GM04503 (cell line): Measurements from ENCODE around the gene CCR5AS.
"Not testable (repeated sequence)": the region's sequence is repeated elsewhere in the genome, so short reads cannot be mapped to it uniquely, and the experiment has no call there.

Experiments used
- DNase-seq: peaks from one replicate; pipeline ENCODE4 v3.0.0-alpha.2; 2012; ENCODE audit warnings: low read depth

Gene CCR5AS

DNA sequence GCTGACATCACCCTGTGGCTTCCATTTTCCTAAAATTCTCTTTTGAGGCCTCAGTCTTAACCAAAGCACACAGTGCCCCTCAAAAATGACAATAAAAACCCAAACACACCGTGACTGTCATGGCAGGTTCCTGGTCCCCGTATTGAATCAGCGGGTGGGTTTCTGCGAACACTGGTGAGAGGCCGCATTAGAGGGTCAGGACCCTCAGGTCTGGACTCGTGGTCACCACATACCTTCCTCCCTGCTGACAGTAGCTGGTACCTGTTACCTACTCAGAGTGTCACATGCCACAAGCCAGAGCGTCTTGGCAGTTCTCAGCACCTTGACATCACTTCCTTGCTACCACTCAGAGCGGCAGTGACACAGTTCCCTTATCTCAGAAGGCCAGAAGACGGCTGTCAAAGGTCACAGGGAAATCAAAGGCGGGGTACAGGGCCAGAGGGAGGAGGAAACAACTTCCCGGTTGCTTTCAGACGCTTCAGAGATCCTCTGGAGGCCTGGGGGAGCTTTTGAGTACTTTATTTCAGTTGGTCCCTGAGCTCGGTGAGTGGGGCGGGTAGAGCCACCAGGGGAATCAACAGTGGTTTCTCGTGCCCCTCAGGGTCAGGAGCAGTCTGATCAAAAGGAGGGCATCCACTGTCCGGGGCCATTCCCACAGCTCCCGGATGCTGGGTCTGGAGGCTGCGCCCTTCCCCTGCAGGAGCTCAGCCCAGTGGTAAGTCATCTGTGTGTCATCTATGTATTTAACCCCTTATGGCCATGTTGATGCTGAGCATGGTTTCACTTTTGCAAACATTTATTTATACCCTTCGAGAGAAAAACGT lies at the start of gene CCR5AS, which contains the start of gene CCRL2:
TSS of gene CCR5AS (minus strand) at position 279 of the 824 bp plus-strand sequence.
TSS of gene CCRL2 (plus strand) at position 472 of the 824 bp plus-strand sequence. CDS start 821 bp downstream, outside the sequence.
- no peak for DNase-seq

DNA sequence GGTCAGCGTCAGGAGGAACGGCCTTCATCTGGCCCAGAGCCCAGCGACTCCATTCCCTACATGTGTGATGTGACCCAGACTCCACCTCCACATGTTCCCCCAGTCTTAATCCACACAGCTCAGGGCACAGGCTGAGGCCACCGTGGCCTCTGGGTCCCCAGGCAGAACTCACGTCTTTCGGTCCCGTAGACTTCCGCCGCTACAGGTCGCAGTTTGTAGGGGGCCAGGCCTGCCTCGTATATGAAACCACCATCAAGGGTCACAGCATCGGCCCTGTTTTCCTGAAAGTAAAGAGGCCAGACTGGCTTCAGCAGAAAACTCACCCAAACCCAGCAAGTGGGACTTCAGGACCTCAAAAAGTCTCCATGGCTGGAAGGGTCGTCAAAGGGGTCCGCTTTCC lies 49.3 kb upstream of the CCR5AS start:
- DNase-seq, result no peak

GRCh38 chr3:46455231-46456115 lies 48.6 kb upstream of the CCR5AS start:
- DNase-seq, result no peak

- no peak for DNase-seq
These were observed 47.7 kb upstream of the CCR5AS start for GRCh38 chr3:46454606-46455005.

DNA sequence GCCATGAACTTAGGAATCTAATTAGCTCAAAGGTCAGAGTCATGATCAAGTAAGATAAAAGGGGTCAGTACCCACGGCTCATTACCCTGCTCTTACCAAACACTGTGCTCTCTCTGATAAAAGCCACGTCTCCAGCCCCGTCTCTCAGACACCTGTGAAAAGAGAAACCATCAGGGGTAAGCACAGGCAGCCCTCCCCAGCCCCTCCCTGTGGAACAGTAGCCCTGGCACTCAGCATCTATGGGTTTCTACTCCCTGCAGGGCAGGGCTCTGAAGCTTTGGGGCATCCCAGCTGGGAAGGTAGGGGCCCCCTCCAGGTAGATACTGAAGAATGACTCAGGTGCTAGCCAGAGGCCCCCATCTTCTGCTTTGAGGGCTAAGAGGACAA lies 47.3 kb upstream of the CCR5AS start:
- no peak for DNase-seq

- no peak for DNase-seq
These were observed 46.8 kb upstream of the CCR5AS start for GRCh38 chr3:46453526-46454208.

- DNase-seq, result no peak
These were observed 43.1 kb upstream of the CCR5AS start for GRCh38 chr3:46449755-46450552.

- DNase-seq, result no peak
These were observed 41.9 kb upstream of the CCR5AS start for GRCh38 chr3:46448721-46449120.

DNA sequence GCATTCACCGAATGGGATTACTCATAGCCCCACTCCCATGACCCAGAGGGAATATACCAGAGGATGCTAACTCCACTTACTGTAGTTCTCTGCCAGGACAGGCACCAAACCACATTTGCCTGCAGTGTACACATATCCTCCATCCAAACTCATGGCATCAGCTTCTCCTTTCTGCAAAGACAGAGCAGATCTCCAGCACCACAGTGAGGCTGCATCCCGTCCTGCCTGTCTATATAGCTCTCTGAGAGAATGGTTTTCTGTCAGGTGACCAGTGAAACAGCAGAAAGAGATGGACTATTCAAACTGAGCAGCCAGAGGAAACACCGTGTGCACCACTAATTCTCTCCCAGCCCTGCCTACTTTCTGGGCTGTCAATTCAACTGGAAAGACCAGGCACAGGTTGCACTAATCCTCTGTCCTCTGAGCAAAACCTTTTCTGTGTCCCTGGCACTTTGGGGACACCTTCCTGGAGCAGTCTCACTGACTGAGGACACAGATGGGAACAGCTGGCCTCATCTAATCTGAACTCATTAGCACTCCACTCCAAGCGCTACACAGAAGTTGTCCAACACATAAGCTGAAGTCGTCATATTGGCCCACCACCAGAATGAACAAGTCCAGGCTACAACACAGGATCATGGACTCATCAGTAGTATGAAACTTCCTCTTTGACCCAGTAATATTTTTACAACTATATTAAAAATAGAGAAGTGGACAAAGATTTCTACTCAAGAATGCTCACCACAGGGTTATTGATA lies 40.5 kb upstream of the CCR5AS start:
- no peak for DNase-seq

DNA sequence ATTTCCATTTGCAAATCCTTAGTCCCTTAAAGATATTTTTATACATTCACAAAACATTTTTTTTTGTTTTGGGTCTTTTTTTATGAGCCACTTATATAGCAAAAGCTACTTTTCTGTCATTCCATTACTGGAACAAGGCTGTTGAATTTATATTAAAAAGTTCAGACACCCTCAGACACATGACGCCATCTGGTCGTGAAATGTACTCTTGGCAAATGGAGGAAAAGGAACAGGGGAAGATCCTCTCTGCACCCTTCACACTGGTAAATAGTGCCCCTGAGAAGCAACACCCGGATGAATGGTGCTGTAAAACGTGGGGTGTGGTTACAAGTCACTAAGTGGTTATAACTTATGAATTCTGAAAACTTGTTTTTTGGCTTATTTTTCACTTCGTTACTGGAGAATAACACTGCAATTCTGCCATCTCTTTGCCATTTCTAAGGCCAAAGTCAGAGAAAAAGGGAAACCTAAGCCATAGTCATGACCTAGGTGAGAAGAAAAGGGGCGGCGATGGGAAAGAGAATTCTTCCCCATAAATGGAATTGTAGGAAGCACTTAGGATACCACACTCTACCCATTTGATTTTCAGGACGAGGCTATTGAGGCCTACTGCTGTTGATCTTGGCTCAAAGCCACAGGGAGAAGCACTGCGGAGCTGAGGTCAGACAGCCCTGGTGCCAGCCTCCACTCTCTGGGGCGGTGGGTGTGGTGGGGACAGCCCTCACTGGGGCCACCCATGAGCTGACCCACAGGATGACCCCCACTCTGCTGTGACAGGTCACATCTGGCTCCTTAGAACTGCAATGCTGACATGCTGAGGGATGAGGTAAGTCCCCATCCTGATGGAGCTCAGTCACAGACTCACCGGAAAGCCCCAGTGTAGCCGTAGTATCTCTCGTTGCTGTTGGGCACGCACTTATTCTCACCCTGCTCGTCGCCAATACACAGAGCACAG lies 36.0 kb upstream of the CCR5AS start:
- no peak for DNase-seq

- no peak for DNase-seq
These were observed 33.8 kb upstream of the CCR5AS start for GRCh38 chr3:46440531-46441294.

GRCh38 chr3:46438831-46439230 lies 32.0 kb upstream of the CCR5AS start:
- DNase-seq, result no peak

- DNase-seq, result no peak
These were observed 28.3 kb upstream of the CCR5AS start for GRCh38 chr3:46435081-46435726.

- no peak for DNase-seq
These were observed 27.0 kb upstream of the CCR5AS start for GRCh38 chr3:46433841-46434240.

- not testable (repeated sequence) for DNase-seq
These were observed 26.3 kb upstream of the CCR5AS start for GRCh38 chr3:46433118-46433517.

DNA sequence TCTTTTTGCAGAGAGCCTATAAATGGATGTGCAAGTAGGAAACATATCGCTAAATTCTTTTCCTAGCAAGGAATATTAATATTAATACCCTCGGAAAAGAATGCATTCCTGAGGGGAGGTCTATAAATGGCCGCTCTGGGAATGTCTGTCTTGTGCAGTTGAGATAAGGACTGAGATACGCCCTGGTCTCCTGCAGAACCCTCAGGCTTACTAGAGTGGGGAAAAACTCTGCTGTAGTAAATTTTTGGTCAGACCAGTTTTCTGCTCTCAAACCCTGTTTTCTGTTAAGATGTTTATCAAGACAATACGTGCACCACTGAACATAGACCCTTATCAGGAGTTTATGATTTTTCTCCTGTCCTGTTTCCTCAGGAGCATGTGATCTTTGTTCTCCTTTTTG lies 25.0 kb upstream of the CCR5AS start:
- DNase-seq, result not testable (repeated sequence)

DNA sequence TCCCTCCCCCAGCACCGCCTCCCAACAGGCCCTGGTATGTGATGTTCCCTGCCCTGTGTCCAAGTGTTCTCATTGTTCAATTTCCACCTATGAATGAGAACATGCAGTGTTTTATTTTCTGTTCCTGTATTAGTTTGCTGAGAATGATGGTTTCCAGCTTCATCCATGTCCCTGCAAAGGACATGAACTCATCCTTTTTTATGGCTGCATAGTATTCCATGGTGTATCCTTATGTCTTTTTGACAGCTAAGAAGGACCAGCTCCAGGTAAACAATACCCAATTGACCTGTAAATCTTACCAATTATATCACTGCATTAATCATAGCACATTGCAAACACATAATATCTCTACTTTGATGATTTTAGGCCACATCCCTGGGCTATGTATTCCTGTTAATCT lies 24.0 kb upstream of the CCR5AS start:
- not testable (repeated sequence) for DNase-seq

GRCh38 chr3:46429671-46430070 lies 22.8 kb upstream of the CCR5AS start:
- DNase-seq, result no peak
